HepG2 (cell line): Measurements from ENCODE around the gene KIF1C. TPM values are rescaled to one million over a fixed set of nuclear protein-coding genes. Genes with fewer than 3 reads are reported as not detected.

Experiments
- ARID5B ChIP-seq: IDR thresholded peaks from 2 replicates; pipeline ENCODE4 v1.4.0; 2020; ENCODE audit warnings: mild to moderate bottlenecking, missing genetic modification reagents
- DRAP1 ChIP-seq: IDR thresholded peaks from 2 replicates; pipeline ENCODE4 v1.6.1; 2016; ENCODE audit warnings: missing genetic modification reagents, missing compliant biosample characterization
- ERF ChIP-seq: IDR thresholded peaks from 2 replicates; pipeline ENCODE4 v1.6.1; 2018; ENCODE audit warnings: missing biosample characterization, missing genetic modification reagents
- HMG20A ChIP-seq: IDR thresholded peaks from 2 replicates; pipeline ENCODE4 v1.6.1; 2016; ENCODE audit warnings: borderline replicate concordance
- HMG20B ChIP-seq: conservative IDR thresholded peaks from 2 replicates; pipeline ENCODE4 v1.6.1; 2016; ENCODE audit warnings: missing genetic modification reagents, missing compliant biosample characterization
- IKZF1 ChIP-seq: fragments of 450-650 bp; IDR thresholded peaks from 2 replicates; pipeline ENCODE4 v1.7.1; 2016
- MYC ChIP-seq: sonication (generic); formaldehyde crosslinking; IDR thresholded peaks from 2 replicates; pipeline ENCODE4 v1.9.0; 2021; ENCODE audit warnings: missing genetic modification reagents, borderline replicate concordance
- SIX1 ChIP-seq: sonication (generic); formaldehyde crosslinking; IDR thresholded peaks from 2 replicates; pipeline ENCODE4 v1.4.0; 2020; ENCODE audit warnings: missing genetic modification reagents, borderline replicate concordance
- ZBTB7A ChIP-seq: sonication (generic); formaldehyde crosslinking; IDR thresholded peaks from 2 replicates; pipeline ENCODE4 v1.8.0; 2022; ENCODE audit warnings: mild to moderate bottlenecking, missing genetic modification reagents
- ZFY ChIP-seq: sonication (generic); formaldehyde crosslinking; IDR thresholded peaks from 2 replicates; pipeline ENCODE4 v1.4.0; 2020; ENCODE audit warnings: missing genetic modification reagents
- ZNF24 ChIP-seq: fragments of 450-650 bp; IDR thresholded peaks from 2 replicates; pipeline ENCODE4 v1.6.1; 2017; ENCODE audit warnings: antibody characterized with exemption, mild to moderate bottlenecking
- ZNF441 ChIP-seq: sonication (generic); formaldehyde crosslinking; IDR thresholded peaks from 2 replicates; pipeline ENCODE4 v1.7.0; 2021; ENCODE audit warnings: missing genetic modification reagents, borderline replicate concordance
- ZNF678 ChIP-seq: sonication (generic); formaldehyde crosslinking; IDR thresholded peaks from 2 replicates; pipeline ENCODE4 v1.4.0; 2020; ENCODE audit warnings: mild to moderate bottlenecking, missing genetic modification reagents
- ZNF772 ChIP-seq: sonication (generic); formaldehyde crosslinking; IDR thresholded peaks from 2 replicates; pipeline ENCODE4 v1.5.0; 2020; ENCODE audit warnings: mild to moderate bottlenecking, missing genetic modification reagents
- ZSCAN9 ChIP-seq: IDR thresholded peaks from 2 replicates; pipeline ENCODE4 v1.6.1; 2016; ENCODE audit warnings: borderline replicate concordance
- polyA plus RNA-seq, 8 experiments: library from polyadenylated mRNA; depleted of rRNA in 3 of 8; stranded (reverse) in 7 of 8; unstranded in 1 of 8; fragments of >200 nt; fragmentation: Illumina TruSeq in 4 of 8; extraction: Trizol in 4 of 8; gene quantifications; 2 replicates each; pipeline versions ENCODE4 v1.2.1 to v1.2.3, GENCODE V29; 2011 to 2016; ENCODE audit warnings: low read depth in 4 of 8, missing spikeins in 1 of 8, mixed read lengths in 1 of 8; ENCODE audit not compliant: insufficient read depth in 1 of 8
- total RNA-seq, 5 experiments: library from RNA; depleted of rRNA; stranded (reverse); fragments of >200 nt; fragmentation: Illumina TruSeq; extraction: Trizol; gene quantifications; 2 replicates each; pipeline ENCODE4 v1.2.3, GENCODE V29; 2016; ENCODE audit warnings: low read depth in 1 of 5
- TF ChIP-seq, protein P1 (sequence below): sonication (generic); formaldehyde crosslinking; IDR thresholded peaks from 2 replicates; pipeline ENCODE4 v1.5.1; 2020; ENCODE audit warnings: missing genetic modification reagents, mild to moderate bottlenecking, borderline replicate concordance
- TF ChIP-seq, protein P2 (sequence below): IDR thresholded peaks from 2 replicates; pipeline ENCODE4 v1.6.1; 2016
- TF ChIP-seq, protein P3 (sequence below): sonication (generic); formaldehyde crosslinking; IDR thresholded peaks from 2 replicates; pipeline ENCODE4 v1.4.0; 2020; ENCODE audit warnings: mild to moderate bottlenecking, missing genetic modification reagents

KIF1C gene
- total and polyA plus RNA-seq, 2 of the 13 experiments (the other 11 are each of a cell fraction or from before 2014, with no cell fraction given) = 70.0 to 104 TPM

GRCh38 chr17:4998732-4999429 is 1.1 kb downstream of the KIF1C start (continued):
- TF ChIP-seq ZNF772 (CRISPR knock-in tag) = 0 out of 2 replicates have a peak, but pooled peaks have one; percentile 57
- TF ChIP-seq ZFY (CRISPR knock-in tag) = peak; percentile 85
- TF ChIP-seq, protein P1, sequence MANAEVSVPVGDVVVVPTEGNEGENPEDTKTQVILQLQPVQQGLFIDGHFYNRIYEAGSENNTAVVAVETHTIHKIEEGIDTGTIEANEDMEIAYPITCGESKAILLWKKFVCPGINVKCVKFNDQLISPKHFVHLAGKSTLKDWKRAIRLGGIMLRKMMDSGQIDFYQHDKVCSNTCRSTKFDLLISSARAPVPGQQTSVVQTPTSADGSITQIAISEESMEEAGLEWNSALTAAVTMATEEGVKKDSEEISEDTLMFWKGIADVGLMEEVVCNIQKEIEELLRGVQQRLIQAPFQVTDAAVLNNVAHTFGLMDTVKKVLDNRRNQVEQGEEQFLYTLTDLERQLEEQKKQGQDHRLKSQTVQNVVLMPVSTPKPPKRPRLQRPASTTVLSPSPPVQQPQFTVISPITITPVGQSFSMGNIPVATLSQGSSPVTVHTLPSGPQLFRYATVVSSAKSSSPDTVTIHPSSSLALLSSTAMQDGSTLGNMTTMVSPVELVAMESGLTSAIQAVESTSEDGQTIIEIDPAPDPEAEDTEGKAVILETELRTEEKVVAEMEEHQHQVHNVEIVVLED (CRISPR knock-in tag) = peak; percentile 19; the same call in 1 of the 2 replicates
- no peak for TF ChIP-seq ZNF24
- no peak for TF ChIP-seq HMG20B
- peak; percentile 72 for TF ChIP-seq ZSCAN9 (CRISPR knock-in tag)
- peak; percentile 58; the same call in 1 of the 2 replicates for TF ChIP-seq DRAP1 (CRISPR knock-in tag)
- TF ChIP-seq ARID5B (CRISPR knock-in tag) = peak; percentile 75
- TF ChIP-seq ERF (CRISPR knock-in tag) = 0 out of 2 replicates have a peak, but pooled peaks have one; percentile 54
- 0 out of 2 replicates have a peak, but pooled peaks have one; percentile 26 for TF ChIP-seq SIX1 (CRISPR knock-in tag)
- TF ChIP-seq IKZF1 = no peak
- TF ChIP-seq MYC = peak; percentile 68; the same call in 1 of the 2 replicates
- no peak for TF ChIP-seq ZNF678
- TF ChIP-seq, protein P2, sequence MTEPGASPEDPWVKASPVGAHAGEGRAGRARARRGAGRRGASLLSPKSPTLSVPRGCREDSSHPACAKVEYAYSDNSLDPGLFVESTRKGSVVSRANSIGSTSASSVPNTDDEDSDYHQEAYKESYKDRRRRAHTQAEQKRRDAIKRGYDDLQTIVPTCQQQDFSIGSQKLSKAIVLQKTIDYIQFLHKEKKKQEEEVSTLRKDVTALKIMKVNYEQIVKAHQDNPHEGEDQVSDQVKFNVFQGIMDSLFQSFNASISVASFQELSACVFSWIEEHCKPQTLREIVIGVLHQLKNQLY (CRISPR knock-in tag) = no peak
- TF ChIP-seq ZBTB7A (CRISPR knock-in tag) = peak; percentile 97
- TF ChIP-seq, protein P3, sequence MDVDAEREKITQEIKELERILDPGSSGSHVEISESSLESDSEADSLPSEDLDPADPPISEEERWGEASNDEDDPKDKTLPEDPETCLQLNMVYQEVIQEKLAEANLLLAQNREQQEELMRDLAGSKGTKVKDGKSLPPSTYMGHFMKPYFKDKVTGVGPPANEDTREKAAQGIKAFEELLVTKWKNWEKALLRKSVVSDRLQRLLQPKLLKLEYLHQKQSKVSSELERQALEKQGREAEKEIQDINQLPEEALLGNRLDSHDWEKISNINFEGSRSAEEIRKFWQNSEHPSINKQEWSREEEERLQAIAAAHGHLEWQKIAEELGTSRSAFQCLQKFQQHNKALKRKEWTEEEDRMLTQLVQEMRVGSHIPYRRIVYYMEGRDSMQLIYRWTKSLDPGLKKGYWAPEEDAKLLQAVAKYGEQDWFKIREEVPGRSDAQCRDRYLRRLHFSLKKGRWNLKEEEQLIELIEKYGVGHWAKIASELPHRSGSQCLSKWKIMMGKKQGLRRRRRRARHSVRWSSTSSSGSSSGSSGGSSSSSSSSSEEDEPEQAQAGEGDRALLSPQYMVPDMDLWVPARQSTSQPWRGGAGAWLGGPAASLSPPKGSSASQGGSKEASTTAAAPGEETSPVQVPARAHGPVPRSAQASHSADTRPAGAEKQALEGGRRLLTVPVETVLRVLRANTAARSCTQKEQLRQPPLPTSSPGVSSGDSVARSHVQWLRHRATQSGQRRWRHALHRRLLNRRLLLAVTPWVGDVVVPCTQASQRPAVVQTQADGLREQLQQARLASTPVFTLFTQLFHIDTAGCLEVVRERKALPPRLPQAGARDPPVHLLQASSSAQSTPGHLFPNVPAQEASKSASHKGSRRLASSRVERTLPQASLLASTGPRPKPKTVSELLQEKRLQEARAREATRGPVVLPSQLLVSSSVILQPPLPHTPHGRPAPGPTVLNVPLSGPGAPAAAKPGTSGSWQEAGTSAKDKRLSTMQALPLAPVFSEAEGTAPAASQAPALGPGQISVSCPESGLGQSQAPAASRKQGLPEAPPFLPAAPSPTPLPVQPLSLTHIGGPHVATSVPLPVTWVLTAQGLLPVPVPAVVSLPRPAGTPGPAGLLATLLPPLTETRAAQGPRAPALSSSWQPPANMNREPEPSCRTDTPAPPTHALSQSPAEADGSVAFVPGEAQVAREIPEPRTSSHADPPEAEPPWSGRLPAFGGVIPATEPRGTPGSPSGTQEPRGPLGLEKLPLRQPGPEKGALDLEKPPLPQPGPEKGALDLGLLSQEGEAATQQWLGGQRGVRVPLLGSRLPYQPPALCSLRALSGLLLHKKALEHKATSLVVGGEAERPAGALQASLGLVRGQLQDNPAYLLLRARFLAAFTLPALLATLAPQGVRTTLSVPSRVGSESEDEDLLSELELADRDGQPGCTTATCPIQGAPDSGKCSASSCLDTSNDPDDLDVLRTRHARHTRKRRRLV (CRISPR knock-in tag) = peak; percentile 44; the same call in 1 of the 2 replicates
- TF ChIP-seq HMG20A (CRISPR knock-in tag) = peak; percentile 45; the same call in 1 of the 2 replicates
- no peak; the same call in 1 of the 2 replicates for TF ChIP-seq ZNF441
